ENCODE data around the gene ICA1. TPM values are rescaled to one million over a fixed set of nuclear protein-coding genes. Genes with fewer than 3 reads are reported as not detected.

ICA1 gene
- total and polyA plus RNA-seq, 2 experiments from 2014 or later: 45.2 to 83.7 TPM

- Mint-ChIP-seq H3K9me3 (no peaks in the 10 kb centered on the region; the same call in 2 of the 3 replicates), H3K4me3 (no peak overlapping the region), H3K27me3 (ENCODE audit: insufficient read depth, low read depth, poor library complexity) (no peaks in the 10 kb centered on the region), H3K27ac (no peak overlapping the region), H3K36me3 (ENCODE audit: low read depth) (no peaks in the 10 kb centered on the region; the same call in 1 of the 3 replicates), H3K4me1 (peaks cover 25% of the 10 kb centered on the region)
- Histone ChIP-seq H3K4me3 (no peak overlapping the region), H3K36me3 (ENCODE audit: insufficient read depth) (no peaks in the 10 kb centered on the region), H3F3A (replicated peaks; ENCODE audit: low read depth) (no peaks in the 10 kb centered on the region), H3K27me3 (ENCODE audit: insufficient read depth) (no peaks in the 10 kb centered on the region), H3K79me2 (replicated peaks; ENCODE audit: insufficient read depth) (peaks cover 25% of the 10 kb centered on the region), H4K20me1 (replicated peaks; ENCODE audit: insufficient read depth) (no peaks in the 10 kb centered on the region), H3K4me1 (ENCODE audit: insufficient read depth) (peaks cover 22% of the 10 kb centered on the region; the same call in 1 of the 2 replicates), H3K27ac (ENCODE audit: low read depth) (no peak overlapping the region), H2AFZ (no peak overlapping the region), H3K4me2 (peak overlapping the region; percentile 22; the same call in 1 of the 2 replicates), H3K9me2 (ENCODE audit: insufficient read depth) (peaks cover 11% of the 10 kb centered on the region; the same call in 1 of the 2 replicates)
- ATAC-seq: no peak
- peak; percentile 17 for DNase-seq (ENCODE audit: low spot score)
- TF ChIP-seq EZH2phosphoT487 (IDR thresholded peaks at IDR 0.05; ENCODE audit: unreplicated experiment): no peak
- TF ChIP-seq ZNF114 (CRISPR knock-in tag; IDR thresholded peaks at IDR 0.05): no peak
- no peak for TF ChIP-seq ZNF462 (CRISPR knock-in tag; IDR thresholded peaks at IDR 0.05)
Observed at GRCh38 chr7:8255680-8256655, 6.0 kb downstream of the ICA1 start.

GRCh38 chr7:8254667-8255066 lies 7.3 kb downstream of the ICA1 start:
- no peaks in the 10 kb centered on the region for H4K20me1 ChIP-seq (replicated peaks; ENCODE audit: insufficient read depth)
- H3K27ac ChIP-seq (ENCODE audit: low read depth): no peak overlapping the region
- H3K36me3 ChIP-seq (ENCODE audit: insufficient read depth): no peaks in the 10 kb centered on the region
- H2AFZ ChIP-seq: no peak overlapping the region
- DNase-seq (ENCODE audit: low spot score) (no peak), ATAC-seq (no peak)
- H3K4me3 ChIP-seq: no peak overlapping the region
- Mint-ChIP-seq H3K27me3 (ENCODE audit: insufficient read depth, low read depth, poor library complexity) (no peaks in the 10 kb centered on the region), H3K4me1 (peaks cover 16% of the 10 kb centered on the region), H3K9me3 (no peaks in the 10 kb centered on the region), H3K4me3 (no peak overlapping the region), H3K36me3 (ENCODE audit: low read depth) (no peaks in the 10 kb centered on the region; the same call in 2 of the 3 replicates), H3K27ac (no peak overlapping the region)
- H3K4me1 ChIP-seq (ENCODE audit: insufficient read depth): peaks cover 14% of the 10 kb centered on the region; the same call in 1 of the 2 replicates
- no peaks in the 10 kb centered on the region for H3F3A ChIP-seq (replicated peaks; ENCODE audit: low read depth)
- H3K9me2 ChIP-seq (ENCODE audit: insufficient read depth): peaks cover 11% of the 10 kb centered on the region; the same call in 1 of the 2 replicates
- TF ChIP-seq POLR2AphosphoS5 (IDR thresholded peaks at IDR 0.05; ENCODE audit: low read depth) (no peak), REST (IDR thresholded peaks at IDR 0.05; ENCODE audit: unreplicated experiment) (no peak), ZNF331 (CRISPR knock-in tag; IDR thresholded peaks at IDR 0.05; ENCODE audit: low read depth) (no peak), EZH2 (IDR thresholded peaks at IDR 0.05; ENCODE audit: low read depth, unreplicated experiment) (no peak), EZH2phosphoT487 (IDR thresholded peaks at IDR 0.05; ENCODE audit: unreplicated experiment) (no peak), ZNF114 (CRISPR knock-in tag; IDR thresholded peaks at IDR 0.05) (no peak), NANOG (IDR thresholded peaks at IDR 0.05; ENCODE audit: borderline replicate concordance) (no peak), STAT1 (IDR thresholded peaks at IDR 0.05; ENCODE audit: unreplicated experiment) (no peak)
- H3K4me2 ChIP-seq: no peak overlapping the region
- no peaks in the 10 kb centered on the region for H3K27me3 ChIP-seq (ENCODE audit: insufficient read depth)
- peaks cover 17% of the 10 kb centered on the region for H3K79me2 ChIP-seq (replicated peaks; ENCODE audit: insufficient read depth)
